Motor neuron (in vitro differentiated cells): Measurements from ENCODE around the gene RAF1. TPM values are rescaled to one million over a fixed set of nuclear protein-coding genes. Genes with fewer than 3 reads are reported as not detected.

Experiments
- ATAC-seq, 8 experiments: fragments of 200-7000 bp; cut with Tn5 transposase; replicated peaks in 6 of 8; 2 replicates each; pipeline ENCODE4 v1.8.0; 2021; ENCODE audit warnings: mild to moderate bottlenecking in 8 of 8, moderate library complexity in 8 of 8
- H3K27ac ChIP-seq, 2 donors: fragments of 250-450 bp; sonication (Bioruptor Pico); 2 replicates each; pipeline ENCODE4 v1.9.0; 2021; ENCODE audit warnings: antibody characterized with exemption in 2 of 2, mild to moderate bottlenecking in 2 of 2, moderate library complexity in 1 of 2
- H3K4me1 ChIP-seq, 2 donors: fragments of 250-450 bp; sonication (Bioruptor Pico); replicated peaks in 1 of 2; 2 replicates each; pipeline ENCODE4 v1.6.1; 2021; ENCODE audit warnings: antibody characterized with exemption in 2 of 2, mild to moderate bottlenecking in 2 of 2, moderate library complexity in 1 of 2
- H3K4me3 ChIP-seq, 5 donors: fragments of 250-450 bp; sonication (Bioruptor Pico); 2 replicates each; pipeline ENCODE4 v1.9.0; 2021; ENCODE audit warnings: antibody characterized with exemption in 5 of 5, mild to moderate bottlenecking in 5 of 5, moderate library complexity in 4 of 5
- WGBS, 10 experiments: fragments of 450-650 bp; shearing (Covaris generic); methylation state at CpG; one replicate each; pipeline ENCODE4 v1.0.0; 2022; 5-methylcytosine and 5-hydroxymethylcytosine counted together
- in situ Hi-C, 9 experiments: fragments of 400-800 bp; cut with MboI; loops; one replicate each; pipeline ENCODE4 v1.15.0; 2021; ENCODE audit warnings: low sequenced_read_pairs in 9 of 9, low pct_unique_long_range_greater_than_20kb in 2 of 9; ENCODE audit not compliant: unreplicated experiment in 9 of 9
- total RNA-seq, 8 experiments: library from RNA; unstranded; fragments of 300-600 nt; gene quantifications; 2 replicates each; pipeline versions ENCODE4 v1.2.3 to v1.2.4, GENCODE V29; 2022

Gene RAF1
- total RNA-seq, 8 experiments from 2014 or later, result 62.0 to 121 (median 75.6) TPM

GRCh38 chr3:12598890-12599289, 65.0 kb downstream of the RAF1 start:
- H3K27ac ChIP-seq, result no peak overlapping the region
- no peaks in the 10 kb centered on the region for H3K4me1 ChIP-seq
- in situ Hi-C loops, result no loop called here
- ATAC-seq, result no peak
- no peak overlapping the region for H3K4me3 ChIP-seq

- H3K27ac ChIP-seq, result no peak overlapping the region
Observed at GRCh38 chr3:12593473-12593872, 70.4 kb downstream of the RAF1 start.

GRCh38 chr3:12591997-12592715, 71.8 kb downstream of the RAF1 start:
- in situ Hi-C loops, result no loop called here
- ATAC-seq, result no peak
- H3K4me1 ChIP-seq, result no peaks in the 10 kb centered on the region
- WGBS, 10 experiments, result 80 to 100% (median 99%) methylated on average over 1 to 4 of the region's 4 CpGs
- H3K27ac ChIP-seq, result no peak overlapping the region
- no peak overlapping the region for H3K4me3 ChIP-seq

More at GRCh38 chr3:12593473-12593872, 70.4 kb downstream of the RAF1 start:
- Histone ChIP-seq H3K4me1 (no peaks in the 10 kb centered on the region), H3K4me3 (no peak overlapping the region)
- ATAC-seq, result no peak
- 80 to 100% (median 93%) methylated on average over 1 to 2 of the region's 3 CpGs; no CpG with 5 or more reads in 5 of the 10 experiments for WGBS, 10 experiments
- in situ Hi-C loops, result no loop called here

DNA sequence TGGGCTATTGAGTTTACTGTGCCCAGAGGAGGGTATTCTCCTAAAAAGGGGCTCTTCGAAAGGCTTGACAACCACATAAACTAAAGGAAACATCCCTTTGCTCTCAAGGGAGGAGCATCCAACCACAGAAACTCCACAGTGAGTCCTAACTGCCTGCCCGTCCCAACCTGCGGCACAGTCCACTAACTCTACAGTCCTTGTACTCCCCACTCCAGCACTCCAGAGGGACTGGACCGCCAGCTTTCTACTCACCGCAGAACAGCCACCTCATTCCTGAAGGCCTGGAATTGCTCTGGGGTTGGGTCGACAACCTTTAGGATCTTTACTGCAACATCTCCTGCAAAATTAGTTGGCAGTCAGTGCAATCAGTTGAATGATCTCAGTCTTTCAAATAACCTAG, 72.5 kb downstream of the RAF1 start:
- Histone ChIP-seq H3K4me3 (no peak overlapping the region), H3K27ac (no peak overlapping the region), H3K4me1 (no peaks in the 10 kb centered on the region)
- 88 to 100% (median 100%) methylated on average over 2 to 5 of the region's 6 CpGs; no CpG with 5 or more reads in 1 of the 10 experiments for WGBS, 10 experiments
- in situ Hi-C loops, result no loop called here
- no peak for ATAC-seq

- no peak for ATAC-seq
- in situ Hi-C loops, result no loop called here
- Histone ChIP-seq H3K4me3 (no peak overlapping the region), H3K4me1 (no peaks in the 10 kb centered on the region), H3K27ac (no peak overlapping the region)
- 100% methylated on average over 1 of the region's 4 CpGs; no CpG with 5 or more reads in 9 of the 10 experiments for WGBS, 10 experiments
Observed at GRCh38 chr3:12590096-12590495, 73.8 kb downstream of the RAF1 start.

DNA sequence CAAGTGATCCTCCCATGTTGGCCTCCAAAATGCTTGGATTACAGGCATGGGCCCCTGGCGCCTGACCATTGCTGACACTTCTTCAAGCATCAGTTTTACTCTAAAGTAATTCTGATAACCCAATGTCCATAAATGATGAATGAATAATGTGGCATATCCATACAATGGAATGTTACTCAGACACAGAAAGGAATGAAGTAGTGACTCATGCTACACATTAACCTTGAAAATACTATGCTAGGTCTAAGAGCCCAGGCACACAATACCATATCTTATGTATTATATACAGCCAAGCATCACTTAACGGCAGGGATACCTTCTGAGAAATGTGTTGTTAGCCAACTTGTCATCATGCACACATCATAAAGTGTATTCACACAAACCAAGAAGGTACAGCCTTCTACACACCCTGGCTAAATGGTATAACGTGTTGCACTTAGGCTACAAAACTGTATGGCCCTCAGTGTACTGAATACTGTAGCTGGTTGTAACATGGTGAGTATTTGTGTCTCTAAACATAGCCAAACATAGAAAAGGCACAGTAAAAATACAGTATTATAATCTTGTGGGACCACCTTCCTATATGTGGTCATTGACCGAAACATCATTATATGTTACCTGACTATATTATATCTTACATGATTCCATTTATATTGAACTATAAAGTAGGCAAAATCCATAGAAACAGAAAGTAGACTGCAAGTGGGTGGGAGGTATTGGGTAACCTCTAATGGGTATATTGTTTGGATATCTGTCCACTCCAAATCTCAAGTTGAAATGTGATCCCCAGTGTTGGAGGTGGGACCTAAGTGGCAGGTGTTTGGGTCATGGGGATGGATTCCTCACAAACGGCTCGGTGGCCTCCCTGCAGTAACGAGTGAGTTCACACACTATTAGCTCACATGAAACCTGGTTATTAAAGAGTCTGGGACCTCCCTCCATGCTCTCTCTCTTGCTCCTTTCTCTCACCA, 75.6 kb downstream of the RAF1 start:
- no peak overlapping the region for H3K27ac ChIP-seq
- in situ Hi-C loops, result no loop called here

GRCh38 chr3:12586403-12586802, 77.5 kb downstream of the RAF1 start:
- Histone ChIP-seq H3K4me3 (no peak overlapping the region), H3K4me1 (no peaks in the 10 kb centered on the region), H3K27ac (no peak overlapping the region)
- in situ Hi-C loops, result no loop called here
- no peak for ATAC-seq
- 50 to 93% (median 89%) methylated on average over 2 to 3 of the region's 3 CpGs; no CpG with 5 or more reads in 4 of the 10 experiments for whole genome bisulfite sequencing, 10 experiments

More for the DNA sequence above, 75.6 kb downstream of the RAF1 start:
- Histone ChIP-seq H3K4me1 (no peaks in the 10 kb centered on the region), H3K4me3 (no peak overlapping the region)
- ATAC-seq, result peak in 4 of 8 experiments; percentile 22 to 41 (median 30)
- 44 to 100% (median 90%) methylated on average over 1 to 7 of the region's 7 CpGs for WGBS, 10 experiments

DNA sequence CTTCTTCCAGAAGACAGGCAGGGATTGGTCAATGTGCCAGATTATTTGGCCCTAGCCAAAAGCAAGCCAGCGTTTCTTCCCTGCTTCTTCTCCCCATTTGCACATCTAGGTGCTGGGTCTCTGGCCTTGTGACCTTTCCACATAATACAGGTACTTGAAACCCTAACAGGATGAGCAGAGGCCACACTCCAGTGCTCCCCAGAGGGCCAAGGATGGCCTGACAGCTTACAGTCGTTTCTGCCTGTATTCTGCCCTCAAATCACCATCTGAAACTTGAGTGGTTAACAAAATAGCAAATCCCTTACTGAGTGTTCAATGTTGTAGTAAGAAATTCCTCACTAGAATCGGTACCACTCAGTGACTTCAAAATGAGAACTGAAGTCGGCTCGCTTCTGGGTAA, 77.9 kb downstream of the RAF1 start:
- Histone ChIP-seq H3K27ac (no peak overlapping the region), H3K4me1 (no peaks in the 10 kb centered on the region), H3K4me3 (no peak overlapping the region)
- WGBS, 10 experiments, result 64 to 100% (median 85%) methylated on average over 1 to 5 of the region's 5 CpGs; no CpG with 5 or more reads in 1 of the 10 experiments
- in situ Hi-C loops, result no loop called here
- ATAC-seq, result no peak

DNA sequence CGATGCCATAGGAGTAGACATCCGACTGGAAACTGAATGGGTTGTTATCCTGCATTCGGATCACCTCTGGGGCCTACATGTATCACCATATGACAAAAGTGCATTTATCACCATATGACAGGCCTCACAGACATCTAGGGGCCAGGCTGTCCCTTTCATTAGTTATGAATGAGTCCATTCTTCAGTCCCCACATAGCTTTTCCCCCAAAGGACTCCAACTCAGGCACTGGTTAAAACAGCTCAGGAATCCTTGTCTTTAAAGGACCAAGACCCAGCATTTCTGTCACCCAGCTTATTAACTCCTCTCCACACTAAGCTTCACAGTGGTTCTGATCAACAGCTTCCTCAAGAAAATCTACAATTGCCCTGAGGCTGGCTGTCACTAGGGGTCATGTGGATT, 78.7 kb downstream of the RAF1 start:
- H3K4me3 ChIP-seq, result no peak overlapping the region
- H3K4me1 ChIP-seq, result no peaks in the 10 kb centered on the region
- 80 to 100% (median 95%) methylated on average over 1 to 3 of the region's 3 CpGs; no CpG with 5 or more reads in 4 of the 10 experiments for WGBS, 10 experiments
- no peak overlapping the region for H3K27ac ChIP-seq
- in situ Hi-C loops, result no loop called here
- peak in 3 of 8 experiments; percentile 7 to 19 (median 7) for ATAC-seq

DNA sequence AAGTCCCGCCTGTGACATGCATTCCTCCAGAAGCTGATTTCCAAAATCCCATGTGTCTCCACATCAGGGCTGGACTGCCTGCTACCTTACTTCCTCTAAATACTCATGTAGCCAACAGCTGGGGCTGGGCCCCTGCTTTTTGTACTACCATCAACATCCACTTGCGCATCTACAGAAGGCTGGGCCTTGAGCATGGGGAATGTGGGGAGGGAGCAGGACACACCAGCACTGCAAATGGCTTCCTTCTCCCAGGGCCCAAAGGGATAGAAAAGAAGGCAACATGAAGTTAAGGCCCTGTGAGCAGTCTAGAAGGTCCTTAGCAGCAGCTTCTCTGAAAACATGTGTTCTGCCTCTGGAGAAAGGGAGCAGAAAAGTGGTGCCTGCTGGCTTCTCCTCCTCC, 79.8 kb downstream of the RAF1 start:
- Histone ChIP-seq H3K4me3 (no peak overlapping the region), H3K27ac (no peak overlapping the region), H3K4me1 (no peaks in the 10 kb centered on the region)
- 100% methylated on average over 1 of the region's 2 CpGs; no CpG with 5 or more reads in 8 of the 10 experiments for WGBS, 10 experiments
- in situ Hi-C loops, result no loop called here
- ATAC-seq, result peak; percentile 15 to 67 (median 41)

DNA sequence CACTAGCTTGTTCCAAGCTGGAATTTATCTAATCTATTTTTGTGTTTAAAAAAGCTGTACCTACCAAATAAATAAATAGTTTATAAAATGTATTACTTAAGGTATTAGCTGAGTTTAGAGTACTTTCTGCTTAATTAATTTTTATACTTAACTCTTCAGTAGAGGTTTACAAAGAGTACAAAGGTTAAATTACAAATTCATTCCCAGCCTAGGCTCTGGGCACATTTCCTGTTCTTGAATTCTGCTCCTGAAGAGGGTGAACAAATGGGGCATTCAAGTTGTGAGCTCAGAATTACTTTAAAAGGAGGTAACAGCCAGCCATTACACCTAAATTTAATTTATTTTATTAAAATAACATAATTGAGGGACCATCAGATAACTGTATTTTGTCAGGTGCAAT, 80.6 kb downstream of the RAF1 start:
- Histone ChIP-seq H3K4me1 (no peaks in the 10 kb centered on the region), H3K27ac (no peak overlapping the region), H3K4me3 (no peak overlapping the region)
- ATAC-seq, result no peak
- in situ Hi-C loops, result no loop called here

DNA sequence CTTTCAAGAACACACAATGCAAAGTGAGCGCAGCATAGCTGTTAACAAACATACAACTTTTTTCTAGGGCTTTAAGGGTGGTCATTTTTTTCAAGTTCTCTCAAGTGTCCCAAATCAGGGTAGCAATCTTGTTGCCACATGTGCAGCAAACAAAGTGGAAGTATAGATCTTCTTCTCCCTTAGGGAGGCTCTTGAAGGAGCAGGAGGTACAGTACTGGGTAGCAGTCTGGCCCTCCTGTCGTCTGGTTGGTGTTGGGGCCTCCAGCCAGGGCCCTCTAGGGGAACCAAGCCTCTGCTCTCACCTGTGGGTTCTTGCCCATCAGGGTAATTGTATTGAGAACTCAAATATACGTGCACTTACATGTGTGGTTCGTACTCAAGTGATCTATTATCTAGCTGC, 81.2 kb downstream of the RAF1 start:
- 75 to 100% (median 97%) methylated on average over 1 to 4 of the region's 4 CpGs; no CpG with 5 or more reads in 2 of the 10 experiments for WGBS, 10 experiments

DNA sequence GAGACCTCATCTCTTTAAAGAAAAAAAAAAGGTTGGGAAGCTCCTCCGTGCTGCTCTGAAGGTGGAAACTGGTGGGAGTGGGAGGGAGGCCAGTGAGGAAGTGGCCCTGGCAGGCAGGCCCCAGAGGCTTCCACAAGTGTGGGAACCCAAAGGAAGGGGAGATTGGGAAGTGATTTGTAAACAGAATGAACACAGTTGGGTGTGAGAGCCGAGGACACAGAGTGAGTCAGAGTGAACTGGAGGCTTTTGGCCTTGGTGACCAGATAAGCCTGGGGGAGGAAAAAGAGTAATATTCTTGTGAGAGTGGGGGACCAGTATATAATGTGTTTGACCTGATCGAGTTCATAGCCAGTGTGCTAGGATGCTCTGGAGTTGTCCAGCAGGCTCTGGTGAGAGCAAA, 84.0 kb downstream of the RAF1 start:
- no peak overlapping the region for H3K27ac ChIP-seq

More for the DNA sequence above, 81.2 kb downstream of the RAF1 start:
- in situ Hi-C loops, result no loop called here
- no peak for ATAC-seq
- no peak overlapping the region for H3K4me3 ChIP-seq
- no peak overlapping the region for H3K27ac ChIP-seq
- no peaks in the 10 kb centered on the region for H3K4me1 ChIP-seq

More for the DNA sequence above, 84.0 kb downstream of the RAF1 start:
- peak in 2 of 8 experiments; percentile 7 to 15 for ATAC-seq
- WGBS, 10 experiments, result 0 to 100% (median 73%) methylated on average over 1 to 2 of the region's 3 CpGs; no CpG with 5 or more reads in 3 of the 10 experiments
- Histone ChIP-seq H3K4me3 (no peak overlapping the region), H3K4me1 (no peaks in the 10 kb centered on the region)
- in situ Hi-C loops, result no loop called here
